ENCODE data around the gene IAH1. TPM values are rescaled to one million over a fixed set of nuclear protein-coding genes. Genes with fewer than 3 reads are reported as not detected.
A peak's percentile ranks its signal among the peaks of the same experiment; 100 is the strongest.

IAH1 gene
- total RNA-seq, 2 experiments from 2014 or later, result 54.8 to 57.3 TPM

- H3K4me3 Mint-ChIP-seq, result peak overlapping the region; percentile 51
These were observed 4.2 kb downstream of the IAH1 start for GRCh38 chr2:9478526-9478925.

GRCh38 chr2:9480157-9480556, 5.8 kb downstream of the IAH1 start:
- no peak for ATAC-seq (ENCODE audit: poor library complexity)

More at GRCh38 chr2:9478526-9478925, 4.2 kb downstream of the IAH1 start:
- Mint-ChIP-seq H3K9me3 (no peaks in the 10 kb centered on the region), H3K27ac (peak overlapping the region; percentile 88), H3K27me3 (no peaks in the 10 kb centered on the region), H3K4me1 (ENCODE audit: low read depth) (peaks cover 63% of the 10 kb centered on the region), H3K36me3 (ENCODE audit: low read depth) (peaks cover 77% of the 10 kb centered on the region)
- Histone ChIP-seq H3K4me3 (ENCODE audit: low read length) (no peak overlapping the region), H3K36me3 (ENCODE audit: insufficient read depth, low read length) (peaks cover 38% of the 10 kb centered on the region), H3K27ac (ENCODE audit: low read depth in 1 of 2, low read length in 2 of 2) (no peak overlapping the region), H3K4me1 (ENCODE audit: insufficient read depth, low read length) (peaks cover 31% of the 10 kb centered on the region), H3K27me3 (ENCODE audit: control insufficient read depth in 1 of 2, insufficient read depth in 2 of 2, low read length in 2 of 2) (no peaks in the 10 kb centered on the region), H3K9me3 (ENCODE audit: control insufficient read depth in 1 of 2, insufficient read depth in 1 of 2, low read length in 2 of 2) (peaks cover 0 to 5% of the 10 kb centered on the region in 2 experiments)
- ChIA-PET CTCF (no interaction called here), POLR2A (interaction anchor here (0.7 kb wide), 1 partner anchor 566 kb away, joined by 3 read pairs; no protein-coding TSS in a partner anchor)
- intact Hi-C loops (cut with DNase I, micrococcal nuclease), result loop anchor here (10.0 kb wide), 3 partner anchors 156 to 566 kb away; partner anchors contain the start of genes KLF11 (in 1 of the 2) and YWHAQ (in 1 of the 2)
- ATAC-seq (ENCODE audit: poor library complexity), result no peak
- DNase-seq, result no peak
- TF ChIP-seq CTCF (IDR thresholded peaks at IDR 0.05), result no peak

GRCh38 chr2:9483107-9483506, 8.8 kb downstream of the IAH1 start:
- Mint-ChIP-seq H3K4me3 (no peak overlapping the region), H3K9me3 (no peaks in the 10 kb centered on the region), H3K36me3 (ENCODE audit: low read depth) (peaks cover 96% of the 10 kb centered on the region), H3K4me1 (ENCODE audit: low read depth) (peaks cover 26% of the 10 kb centered on the region), H3K27ac (no peak overlapping the region), H3K27me3 (no peaks in the 10 kb centered on the region)
- Histone ChIP-seq H3K27ac (ENCODE audit: low read depth in 1 of 2, low read length in 2 of 2) (no peak overlapping the region), H3K4me1 (ENCODE audit: insufficient read depth, low read length) (no peaks in the 10 kb centered on the region), H3K36me3 (ENCODE audit: insufficient read depth, low read length) (peaks cover 83% of the 10 kb centered on the region), H3K4me3 (ENCODE audit: low read length) (no peak overlapping the region), H3K9me3 (ENCODE audit: control insufficient read depth in 1 of 2, insufficient read depth in 1 of 2, low read length in 2 of 2) (no peaks in the 10 kb centered on the region), H3K27me3 (ENCODE audit: control insufficient read depth in 1 of 2, insufficient read depth in 2 of 2, low read length in 2 of 2) (no peaks in the 10 kb centered on the region)
- POLR2A ChIA-PET, result interaction anchor here (1.8 kb wide), 1 partner anchor 10 kb away, joined by 6 read pairs; no protein-coding TSS in a partner anchor
- CTCF ChIA-PET, result no interaction called here
- ATAC-seq (ENCODE audit: poor library complexity) (no peak), DNase-seq (no peak)
- TF ChIP-seq CTCF (IDR thresholded peaks at IDR 0.05), result no peak
- intact Hi-C loops (cut with DNase I, micrococcal nuclease), result no loop called here

More at GRCh38 chr2:9480157-9480556, 5.8 kb downstream of the IAH1 start:
- Mint-ChIP-seq H3K27ac (peak overlapping the region; percentile 33), H3K27me3 (no peaks in the 10 kb centered on the region), H3K4me1 (ENCODE audit: low read depth) (peaks cover 56% of the 10 kb centered on the region), H3K4me3 (no peak overlapping the region), H3K9me3 (no peaks in the 10 kb centered on the region), H3K36me3 (ENCODE audit: low read depth) (peaks cover 89% of the 10 kb centered on the region)
- ChIA-PET POLR2A (no interaction called here), CTCF (no interaction called here)
- H3K4me1 ChIP-seq (ENCODE audit: insufficient read depth, low read length), result peaks cover 20% of the 10 kb centered on the region
- no peak overlapping the region for H3K4me3 ChIP-seq (ENCODE audit: low read length)
- intact Hi-C loops (cut with DNase I, micrococcal nuclease), result no loop called here
- H3K36me3 ChIP-seq (ENCODE audit: insufficient read depth, low read length), result peaks cover 55% of the 10 kb centered on the region
- no peak overlapping the region for H3K27ac ChIP-seq (ENCODE audit: low read depth in 1 of 2, low read length in 2 of 2)
- no peaks in the 10 kb centered on the region for H3K27me3 ChIP-seq (ENCODE audit: control insufficient read depth in 1 of 2, insufficient read depth in 2 of 2, low read length in 2 of 2)
- H3K9me3 ChIP-seq (ENCODE audit: control insufficient read depth in 1 of 2, insufficient read depth in 1 of 2, low read length in 2 of 2), result peaks cover 0 to 5% of the 10 kb centered on the region in 2 experiments
- no peak for TF ChIP-seq CTCF (IDR thresholded peaks at IDR 0.05)
- DNase-seq, result no peak
